Measurements from ENCODE around the gene GMDS. TPM values are rescaled to one million over a fixed set of nuclear protein-coding genes. Genes with fewer than 3 reads are reported as not detected.
A peak's percentile ranks its signal among the peaks of the same experiment; 100 is the strongest.

Gene GMDS
- total and polyA plus RNA-seq, 2 of the 13 experiments (the other 11 are each of a cell fraction or from before 2014, with no cell fraction given), result 64.4 to 112 TPM

GRCh38 chr6:2229039-2229438 lies 16.4 kb downstream of the GMDS start (continued):
- TF ChIP-seq PRDM10 (CRISPR knock-in tag; IDR thresholded peaks at IDR 0.05; ENCODE audit: low read depth) (0 out of 2 replicates have a peak, but pooled peaks have one; percentile 5), ARID5B (CRISPR knock-in tag; IDR thresholded peaks at IDR 0.05) (0 out of 2 replicates have a peak, but pooled peaks have one; percentile 9), HMGXB3 (CRISPR knock-in tag; IDR thresholded peaks at IDR 0.05; ENCODE audit: borderline replicate concordance) (no peak), ZNF232 (CRISPR knock-in tag; IDR thresholded peaks at IDR 0.05; ENCODE audit: borderline replicate concordance) (no peak), ZKSCAN1 (IDR thresholded peaks at IDR 0.05; ENCODE audit: low read length) (no peak), ZFP90 (CRISPR knock-in tag; IDR thresholded peaks at IDR 0.05; ENCODE audit: borderline replicate concordance) (no peak), SOX13 (IDR thresholded peaks at IDR 0.05) (no peak), SOX13 (CRISPR knock-in tag; conservative IDR thresholded peaks at IDR 0.05 in 1 of 2, IDR thresholded peaks at IDR 0.05 in 1 of 2) (peak in 1 of 2 experiments; percentile 24; a peak in 1 of 4 replicates), ZBTB38 (CRISPR knock-in tag; IDR thresholded peaks at IDR 0.05) (0 out of 2 replicates have a peak, but pooled peaks have one; percentile 16), ZNF629 (CRISPR knock-in tag; conservative IDR thresholded peaks at IDR 0.05) (0 out of 2 replicates have a peak, but pooled peaks have one; percentile 10), KLF12 (CRISPR knock-in tag; IDR thresholded peaks at IDR 0.05; ENCODE audit: borderline replicate concordance) (no peak), CEBPB (IDR thresholded peaks at IDR 0.05; ENCODE audit: borderline replicate concordance, low read depth, low read length) (0 out of 2 replicates have a peak, but pooled peaks have one; percentile 42), DPF2 (CRISPR knock-in tag; IDR thresholded peaks at IDR 0.05; ENCODE audit: borderline replicate concordance, low read depth) (no peak), ZBTB7A (CRISPR knock-in tag; IDR thresholded peaks at IDR 0.05) (no peak), NR3C1 (CRISPR knock-in tag; IDR thresholded peaks at IDR 0.05) (no peak), ARNTL (CRISPR knock-in tag; IDR thresholded peaks at IDR 0.05) (no peak), TCF7 (IDR thresholded peaks at IDR 0.05; ENCODE audit: low read depth) (0 out of 2 replicates have a peak, but pooled peaks have one; percentile 18), RBAK (CRISPR knock-in tag; IDR thresholded peaks at IDR 0.05) (no peak)
